HepG2 (cell line): ENCODE results near the gene FUBP3. TPM values are rescaled to one million over a fixed set of nuclear protein-coding genes. Genes with fewer than 3 reads are reported as not detected.

Experiments
- ATF5 ChIP-seq: sonication (generic); formaldehyde crosslinking; IDR thresholded peaks from 2 replicates; pipeline ENCODE4 v1.4.0; 2020; ENCODE audit warnings: mild to moderate bottlenecking, low read depth, missing genetic modification reagents
- BCL6 ChIP-seq: IDR thresholded peaks from 2 replicates; pipeline ENCODE4 v1.6.1; 2016; ENCODE audit warnings: missing genetic modification reagents, missing compliant biosample characterization
- DMAP1 ChIP-seq: IDR thresholded peaks from 2 replicates; pipeline ENCODE4 v1.6.1; 2016
- DR1 ChIP-seq: sonication (generic); formaldehyde crosslinking; IDR thresholded peaks from 2 replicates; pipeline ENCODE4 v1.8.0; 2021; ENCODE audit warnings: mild to moderate bottlenecking, missing genetic modification reagents, inconsistent platforms
- FOXP1 ChIP-seq, 2 experiments: fragments of 450-650 bp in 1 of 2; IDR thresholded peaks; 2 replicates each; pipeline ENCODE4 v1.6.1; 2017 to 2018; ENCODE audit warnings: antibody characterized with exemption in 1 of 2
- HBP1 ChIP-seq: IDR thresholded peaks from 2 replicates; pipeline ENCODE4 v1.6.1; 2016; ENCODE audit warnings: low read depth, control low read depth
- HIVEP1 ChIP-seq: sonication (generic); formaldehyde crosslinking; IDR thresholded peaks from 2 replicates; pipeline ENCODE4 v1.4.0; 2020; ENCODE audit warnings: mild to moderate bottlenecking, missing genetic modification reagents
- HNF4G ChIP-seq, 2 experiments: sonication (generic) in 1 of 2; formaldehyde crosslinking in 1 of 2; IDR thresholded peaks; 2 replicates each; pipeline versions ENCODE4 v1.4.0 to v1.6.1; 2011 to 2020; ENCODE audit warnings: borderline replicate concordance in 2 of 2, low read depth in 2 of 2, mild to moderate bottlenecking in 2 of 2, low read length in 1 of 2, missing genetic modification reagents in 1 of 2, moderate library complexity in 1 of 2
- IRF1 ChIP-seq: sonication (generic); formaldehyde crosslinking; IDR thresholded peaks from 2 replicates; pipeline ENCODE4 v1.4.0; 2020; ENCODE audit warnings: low read depth, mild to moderate bottlenecking, missing genetic modification reagents
- MTERF4 ChIP-seq: sonication (generic); formaldehyde crosslinking; IDR thresholded peaks from 2 replicates; pipeline ENCODE4 v1.8.0; 2023; ENCODE audit warnings: mild to moderate bottlenecking, missing genetic modification reagents
- NFYC ChIP-seq: IDR thresholded peaks from 2 replicates; pipeline ENCODE4 v1.6.1; 2016; ENCODE audit warnings: missing genetic modification reagents, missing compliant biosample characterization
- POLR2AphosphoS2 ChIP-seq: IDR thresholded peaks from 2 replicates; pipeline ENCODE4 v1.6.1; 2011; ENCODE audit warnings: low read depth, low read length, improper control_type of control experiment
- REPIN1 ChIP-seq: sonication (generic); formaldehyde crosslinking; IDR thresholded peaks from 2 replicates; pipeline ENCODE4 v1.8.0; 2022; ENCODE audit warnings: missing genetic modification reagents, low read depth, mild to moderate bottlenecking, borderline replicate concordance
- SCMH1 ChIP-seq: sonication (generic); formaldehyde crosslinking; IDR thresholded peaks from 2 replicates; pipeline ENCODE4 v1.9.0; 2021; ENCODE audit warnings: missing genetic modification reagents, mild to moderate bottlenecking, borderline replicate concordance
- SSRP1 ChIP-seq: IDR thresholded peaks from 2 replicates; pipeline ENCODE4 v1.6.1; 2016; ENCODE audit warnings: control low read depth
- WIZ ChIP-seq: sonication (generic); formaldehyde crosslinking; IDR thresholded peaks from 2 replicates; pipeline ENCODE4 v1.5.1; 2020; ENCODE audit warnings: mild to moderate bottlenecking, missing genetic modification reagents
- ZC3H4 ChIP-seq: sonication (generic); formaldehyde crosslinking; IDR thresholded peaks from 2 replicates; pipeline ENCODE4 v1.4.0; 2020; ENCODE audit warnings: missing genetic modification reagents, borderline replicate concordance
- ZIK1 ChIP-seq: sonication (generic); formaldehyde crosslinking; IDR thresholded peaks from 2 replicates; pipeline ENCODE4 v1.5.0; 2020; ENCODE audit warnings: mild to moderate bottlenecking, low read depth, missing genetic modification reagents, borderline replicate concordance
- ZKSCAN5 ChIP-seq: sonication (generic); formaldehyde crosslinking; IDR thresholded peaks from 2 replicates; pipeline ENCODE4 v1.5.1; 2020; ENCODE audit warnings: mild to moderate bottlenecking, missing genetic modification reagents
- ZNF230 ChIP-seq: sonication (generic); formaldehyde crosslinking; IDR thresholded peaks from 2 replicates; pipeline ENCODE4 v1.4.0; 2020; ENCODE audit warnings: mild to moderate bottlenecking, missing genetic modification reagents
- ZNF607 ChIP-seq: sonication (generic); formaldehyde crosslinking; IDR thresholded peaks from 2 replicates; pipeline ENCODE4 v1.5.1; 2020; ENCODE audit warnings: missing genetic modification reagents, mild to moderate bottlenecking, borderline replicate concordance
- ZNF614 ChIP-seq: IDR thresholded peaks from 2 replicates; pipeline ENCODE4 v1.6.1; 2018; ENCODE audit warnings: missing biosample characterization, missing genetic modification reagents, inconsistent platforms, borderline replicate concordance
- ZNF788 ChIP-seq: sonication (generic); formaldehyde crosslinking; IDR thresholded peaks from 2 replicates; pipeline ENCODE4 v1.5.0; 2020; ENCODE audit warnings: mild to moderate bottlenecking, missing genetic modification reagents, borderline replicate concordance
- ZNF891 ChIP-seq: sonication (generic); formaldehyde crosslinking; IDR thresholded peaks from 2 replicates; pipeline ENCODE4 v1.5.0; 2020; ENCODE audit warnings: mild to moderate bottlenecking, missing genetic modification reagents
- ZSCAN12 ChIP-seq: sonication (generic); formaldehyde crosslinking; IDR thresholded peaks from 2 replicates; pipeline ENCODE4 v1.9.0; 2021; ENCODE audit warnings: mild to moderate bottlenecking, missing genetic modification reagents
- ZSCAN20 ChIP-seq: sonication (generic); formaldehyde crosslinking; IDR thresholded peaks from 2 replicates; pipeline ENCODE4 v1.4.0; 2020; ENCODE audit warnings: missing genetic modification reagents, mild to moderate bottlenecking, borderline replicate concordance
- polyA plus RNA-seq, 8 experiments: library from polyadenylated mRNA; depleted of rRNA in 3 of 8; stranded (reverse) in 7 of 8; unstranded in 1 of 8; fragments of >200 nt; fragmentation: Illumina TruSeq in 4 of 8; extraction: Trizol in 4 of 8; gene quantifications; 2 replicates each; pipeline versions ENCODE4 v1.2.1 to v1.2.3, GENCODE V29; 2011 to 2016; ENCODE audit warnings: low read depth in 4 of 8, missing spikeins in 1 of 8, mixed read lengths in 1 of 8; ENCODE audit not compliant: insufficient read depth in 1 of 8
- total RNA-seq, 5 experiments: library from RNA; depleted of rRNA; stranded (reverse); fragments of >200 nt; fragmentation: Illumina TruSeq; extraction: Trizol; gene quantifications; 2 replicates each; pipeline ENCODE4 v1.2.3, GENCODE V29; 2016; ENCODE audit warnings: low read depth in 1 of 5

Gene FUBP3
- total and polyA plus RNA-seq, 2 of the 13 experiments (the other 11 are each of a cell fraction or from before 2014, with no cell fraction given) = 28.7 to 40.0 TPM

GRCh38 chr9:130578865-130579737, at the start of gene FUBP3 (continued):
- peak; percentile 61; the same call in 1 of the 2 replicates for TF ChIP-seq HNF4G (IDR thresholded peaks at IDR 0.05; ENCODE audit: borderline replicate concordance, low read depth, low read length)
- TF ChIP-seq HNF4G (CRISPR knock-in tag; IDR thresholded peaks at IDR 0.05; ENCODE audit: borderline replicate concordance, low read depth) = peak; percentile 52; the same call in 1 of the 2 replicates
- TF ChIP-seq ZSCAN20 (CRISPR knock-in tag) = no peak
- peak; percentile 93 for TF ChIP-seq DMAP1 (CRISPR knock-in tag)
- TF ChIP-seq ZC3H4 (CRISPR knock-in tag) = no peak
- no peak for TF ChIP-seq BCL6 (CRISPR knock-in tag)
- TF ChIP-seq REPIN1 (CRISPR knock-in tag) = peak; percentile 71
- TF ChIP-seq ZNF230 (CRISPR knock-in tag) = peak; percentile 91
- TF ChIP-seq HIVEP1 (CRISPR knock-in tag) = no peak
- TF ChIP-seq ZNF607 (CRISPR knock-in tag) = 0 out of 2 replicates have a peak, but pooled peaks have one; percentile 42
- TF ChIP-seq WIZ = peak; percentile 17; the same call in 1 of the 2 replicates
- no peak for TF ChIP-seq SSRP1 (CRISPR knock-in tag)
- TF ChIP-seq ZKSCAN5 (CRISPR knock-in tag) = peak; percentile 26; the same call in 1 of the 2 replicates
- TF ChIP-seq HBP1 (CRISPR knock-in tag) = peak; percentile 48; the same call in 1 of the 2 replicates
- TF ChIP-seq ZNF788 (CRISPR knock-in tag) = peak; percentile 83; the same call in 1 of the 2 replicates
- TF ChIP-seq NFYC (CRISPR knock-in tag) = peak; percentile 55
- TF ChIP-seq FOXP1 (IDR thresholded peaks at IDR 0.05) = no peak
- TF ChIP-seq FOXP1 (CRISPR knock-in tag; IDR thresholded peaks at IDR 0.05) = no peak; the same call in 1 of the 2 replicates
- TF ChIP-seq ZNF614 (CRISPR knock-in tag) = peak; percentile 77; the same call in 1 of the 2 replicates
- TF ChIP-seq POLR2AphosphoS2 = no peak
- peak; percentile 72 for TF ChIP-seq ZIK1 (CRISPR knock-in tag)
- no peak for TF ChIP-seq IRF1 (CRISPR knock-in tag)
- TF ChIP-seq ZNF891 (CRISPR knock-in tag) = peak; percentile 72; the same call in 1 of the 2 replicates
- TF ChIP-seq ATF5 (CRISPR knock-in tag) = peak; percentile 53; the same call in 1 of the 2 replicates
- no peak for TF ChIP-seq ZSCAN12 (CRISPR knock-in tag)
- no peak for TF ChIP-seq SCMH1 (CRISPR knock-in tag)
- peak; percentile 73; the same call in 1 of the 2 replicates for TF ChIP-seq MTERF4 (CRISPR knock-in tag)
- TF ChIP-seq DR1 (CRISPR knock-in tag) = no peak
